Keratinocyte (primary cell): ENCODE results near the gene SMIM32. TPM values are rescaled to one million over a fixed set of nuclear protein-coding genes. Genes with fewer than 3 reads are reported as not detected.

Experiments used
- DNase-seq: peaks from one replicate; pipeline ENCODE4 v3.0.0-alpha.2; 2011; ENCODE audit warnings: low read depth, missing footprints, low spot score
- FAIRE-seq: peaks from 2 replicates; lab custom pipeline; 2011; peaks lifted over from hg19 to GRCh38; lab: Jason Lieb, UNC
- H2AFZ ChIP-seq: 2 replicates; pipeline ENCODE4 v1.6.0; 2012; ENCODE audit warnings: low read length, control low read depth, inconsistent platforms; ENCODE audit not compliant: control insufficient read depth
- H3K27ac ChIP-seq: 2 replicates; pipeline ENCODE4 v1.5.1; 2011; ENCODE audit warnings: low read length; ENCODE audit not compliant: control insufficient read depth, insufficient read depth
- H3K27me3 ChIP-seq: 3 replicates; pipeline ENCODE4 v1.6.0; 2011; ENCODE audit warnings: low read length; ENCODE audit not compliant: control insufficient read depth, insufficient read depth; ENCODE audit errors: extremely low read depth
- H3K36me3 ChIP-seq, 2 experiments: 2 replicates in 1 of 2; 3 replicates in 1 of 2; pipeline ENCODE4 v1.5.1; 2011; ENCODE audit warnings: low read length in 2 of 2, mild to moderate bottlenecking in 1 of 2; ENCODE audit not compliant: control insufficient read depth in 2 of 2, insufficient read depth in 2 of 2; ENCODE audit errors: extremely low read depth in 1 of 2
- H3K4me1 ChIP-seq: 3 replicates; pipeline ENCODE4 v1.5.1; 2011; ENCODE audit warnings: low read length; ENCODE audit not compliant: control insufficient read depth, insufficient read depth; ENCODE audit errors: extremely low read depth
- H3K4me2 ChIP-seq: 3 replicates; pipeline ENCODE4 v1.6.0; 2011; ENCODE audit warnings: low read depth, low read length; ENCODE audit not compliant: control insufficient read depth, insufficient read depth; ENCODE audit errors: extremely low read depth
- H3K4me3 ChIP-seq, 3 experiments: fragments of 200-600 bp in 1 of 3; sonication (generic) in 1 of 3; 2 replicates in 2 of 3; 3 replicates in 1 of 3; pipeline ENCODE4 v1.5.1; 2011 to 2016; ENCODE audit warnings: low read length in 3 of 3, mild to moderate bottlenecking in 3 of 3, control low read depth in 2 of 3, inconsistent platforms in 1 of 3, low read depth in 1 of 3, mixed read lengths in 1 of 3, mixed run types in 1 of 3, moderate library complexity in 1 of 3; ENCODE audit not compliant: control insufficient read depth in 2 of 3, insufficient read depth in 2 of 3; ENCODE audit errors: extremely low read depth in 1 of 3
- H3K79me2 ChIP-seq: 2 replicates; pipeline ENCODE4 v1.6.0; 2012; ENCODE audit warnings: low read length; ENCODE audit not compliant: control insufficient read depth, insufficient read depth
- H3K9ac ChIP-seq: 3 replicates; pipeline ENCODE4 v1.6.0; 2011; ENCODE audit warnings: low read length; ENCODE audit not compliant: control insufficient read depth, insufficient read depth; ENCODE audit errors: extremely low read depth
- H3K9me1 ChIP-seq: 3 replicates; pipeline ENCODE4 v1.6.0; 2011; ENCODE audit warnings: low read length; ENCODE audit not compliant: control insufficient read depth, insufficient read depth; ENCODE audit errors: extremely low read depth
- H3K9me3 ChIP-seq: 2 replicates; pipeline ENCODE4 v1.5.1; 2012; ENCODE audit warnings: low read depth, low read length; ENCODE audit not compliant: control insufficient read depth
- H4K20me1 ChIP-seq: 3 replicates; pipeline ENCODE4 v1.6.0; 2011; ENCODE audit warnings: low read length; ENCODE audit not compliant: control insufficient read depth, insufficient read depth; ENCODE audit errors: extremely low read depth
- EZH2 ChIP-seq: IDR thresholded peaks from one replicate; pipeline ENCODE4 v1.6.1; 2012; ENCODE audit warnings: inconsistent platforms, mild to moderate bottlenecking, low read length, moderate library complexity
- dilution Hi-C: fragments of 300-500 bp; cut with MboI; formaldehyde crosslinking; loops from one replicate; pipeline ENCODE4 v1.7.0; 2020; ENCODE audit warnings: low sequenced_read_pairs; ENCODE audit not compliant: extremely low pct_ligation_motif_present
- polyA plus RNA-seq, 5 experiments: library from polyadenylated mRNA; depleted of rRNA in 3 of 5; stranded (reverse) in 3 of 5; stranded (forward) in 1 of 5; unstranded in 1 of 5; fragments of >200 nt; gene quantifications; 1 replicate in 1 of 5; 2 replicates in 3 of 5; 3 replicates in 1 of 5; pipeline versions ENCODE4 v1.2.1 to v1.2.3, GENCODE V29; 2011 to 2012; ENCODE audit warnings: missing spikeins in 2 of 5, low read depth in 1 of 5, low replicate concordance in 1 of 5
- TF ChIP-seq, protein P1 (sequence below), 3 experiments: IDR thresholded peaks in 1 of 3; conservative IDR thresholded peaks in 1 of 3; optimal IDR thresholded peaks in 1 of 3; 2 replicates in 2 of 3; 3 replicates in 1 of 3; pipeline versions ENCODE3 to v1.5.1; 2011; ENCODE audit warnings: low read length in 3 of 3, mild to moderate bottlenecking in 3 of 3, moderate library complexity in 2 of 3, control low read depth in 1 of 3, inconsistent platforms in 1 of 3; ENCODE audit not compliant: insufficient read depth in 2 of 3; ENCODE audit errors: extremely low read depth in 1 of 3

Gene SMIM32
- polyA plus RNA-seq, 1 donor (not counting 4 experiments of a cell fraction or from before 2014, with no cell fraction given) = not detected

GRCh38 chr5:136230176-136230575, 37.2 kb upstream of the SMIM32 start:
- H3K4me2 ChIP-seq = no peak overlapping the region
- no peaks in the 10 kb centered on the region for H3K9me1 ChIP-seq
- no peaks in the 10 kb centered on the region for H3K36me3 ChIP-seq
- H4K20me1 ChIP-seq = no peaks in the 10 kb centered on the region
- H3K9ac ChIP-seq = no peak overlapping the region
- dilution Hi-C loops = no loop called here
- no peak overlapping the region for H2AFZ ChIP-seq
- TF ChIP-seq, protein P1, sequence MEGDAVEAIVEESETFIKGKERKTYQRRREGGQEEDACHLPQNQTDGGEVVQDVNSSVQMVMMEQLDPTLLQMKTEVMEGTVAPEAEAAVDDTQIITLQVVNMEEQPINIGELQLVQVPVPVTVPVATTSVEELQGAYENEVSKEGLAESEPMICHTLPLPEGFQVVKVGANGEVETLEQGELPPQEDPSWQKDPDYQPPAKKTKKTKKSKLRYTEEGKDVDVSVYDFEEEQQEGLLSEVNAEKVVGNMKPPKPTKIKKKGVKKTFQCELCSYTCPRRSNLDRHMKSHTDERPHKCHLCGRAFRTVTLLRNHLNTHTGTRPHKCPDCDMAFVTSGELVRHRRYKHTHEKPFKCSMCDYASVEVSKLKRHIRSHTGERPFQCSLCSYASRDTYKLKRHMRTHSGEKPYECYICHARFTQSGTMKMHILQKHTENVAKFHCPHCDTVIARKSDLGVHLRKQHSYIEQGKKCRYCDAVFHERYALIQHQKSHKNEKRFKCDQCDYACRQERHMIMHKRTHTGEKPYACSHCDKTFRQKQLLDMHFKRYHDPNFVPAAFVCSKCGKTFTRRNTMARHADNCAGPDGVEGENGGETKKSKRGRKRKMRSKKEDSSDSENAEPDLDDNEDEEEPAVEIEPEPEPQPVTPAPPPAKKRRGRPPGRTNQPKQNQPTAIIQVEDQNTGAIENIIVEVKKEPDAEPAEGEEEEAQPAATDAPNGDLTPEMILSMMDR (optimal IDR thresholded peaks at IDR 0.05 in 1 of 3, IDR thresholded peaks at IDR 0.05 in 1 of 3, conservative IDR thresholded peaks at IDR 0.05 in 1 of 3; ENCODE audit: extremely low read depth in 1 of 3, insufficient read depth in 2 of 3, low read length in 3 of 3) = no peak
- no peak for TF ChIP-seq EZH2
- peaks cover 21% of the 10 kb centered on the region for H3K27me3 ChIP-seq
- H3K4me1 ChIP-seq = no peaks in the 10 kb centered on the region
- H3K9me3 ChIP-seq = no peaks in the 10 kb centered on the region
- no peaks in the 10 kb centered on the region for H3K79me2 ChIP-seq
- FAIRE-seq (no peak), DNase-seq (no peak)
- no peak overlapping the region for H3K27ac ChIP-seq
- H3K4me3 ChIP-seq = no peak overlapping the region

DNA sequence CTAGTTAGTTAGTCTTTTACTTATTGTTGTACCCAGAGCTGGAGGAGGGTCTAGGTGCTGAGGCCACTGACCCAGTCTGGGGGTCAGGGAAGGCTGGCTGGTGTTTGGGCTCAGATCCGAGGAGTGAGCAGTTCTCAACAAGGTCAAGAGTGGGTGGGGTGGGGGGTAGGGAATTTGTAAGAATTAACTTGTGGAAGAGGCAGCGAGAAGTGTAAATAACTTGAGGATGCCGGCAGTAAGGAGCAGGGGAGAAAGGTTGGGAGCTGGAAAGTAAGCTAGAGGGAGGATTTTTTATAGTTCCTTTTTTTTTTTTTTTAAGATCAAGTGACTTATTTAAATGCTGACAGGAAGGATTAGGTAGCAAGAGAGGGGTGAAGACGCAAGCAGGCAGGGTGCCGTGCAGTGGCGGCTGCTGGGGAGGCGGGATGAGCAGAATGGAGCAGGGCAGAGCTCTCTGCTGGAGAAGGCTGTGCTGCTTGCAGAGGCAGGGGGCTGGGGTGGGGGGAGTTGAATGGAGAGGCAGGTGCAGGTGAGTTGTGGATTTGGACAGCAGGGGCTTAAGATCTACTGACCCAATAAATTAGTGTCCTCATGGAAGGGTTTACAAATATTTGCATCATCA, 35.3 kb upstream of the SMIM32 start:
- DNase-seq = no peak
- Histone ChIP-seq H2AFZ (no peak overlapping the region), H3K36me3 (no peaks in the 10 kb centered on the region), H3K79me2 (no peaks in the 10 kb centered on the region), H3K9ac (no peak overlapping the region), H3K4me2 (no peak overlapping the region), H3K27ac (no peak overlapping the region), H3K27me3 (peaks cover 21% of the 10 kb centered on the region), H3K9me1 (no peaks in the 10 kb centered on the region), H4K20me1 (no peaks in the 10 kb centered on the region), H3K4me1 (no peaks in the 10 kb centered on the region), H3K4me3 (no peak overlapping the region), H3K9me3 (no peaks in the 10 kb centered on the region)
- dilution Hi-C loops = no loop called here
- TF ChIP-seq, protein P1 (optimal IDR thresholded peaks at IDR 0.05 in 1 of 3, IDR thresholded peaks at IDR 0.05 in 1 of 3, conservative IDR thresholded peaks at IDR 0.05 in 1 of 3; ENCODE audit: extremely low read depth in 1 of 3, insufficient read depth in 2 of 3, low read length in 3 of 3) = no peak
- TF ChIP-seq EZH2 = no peak
- FAIRE-seq = no peak
